H1 (cell line): ENCODE data around the gene ZBTB11. TPM values are rescaled to one million over a fixed set of nuclear protein-coding genes. Genes with fewer than 3 reads are reported as not detected.

Source experiments
- CTCF ChIA-PET: fragments of 300-600 bp; sonication (Branson Sonifier 250); formaldehyde crosslinking; loops from one replicate; lab custom pipeline; 2021; ENCODE audit not compliant: partially characterized antibody; lab: Charles Lee
- POLR2A ChIA-PET: fragments of 300-600 bp; sonication (Branson Sonifier 250); formaldehyde crosslinking; loops from one replicate; lab custom pipeline; 2021; ENCODE audit warnings: inconsistent platforms; ENCODE audit not compliant: partially characterized antibody; lab: Charles Lee
- DNase-seq, 2 experiments: peaks; one replicate each; pipeline versions ENCODE4 v3.0.0 to v3.0.0-alpha.2; 2010 to 2022; ENCODE audit warnings: low spot score in 2 of 2, low read depth in 1 of 2, mixed read lengths in 1 of 2
- FAIRE-seq: peaks from 2 replicates; lab custom pipeline; 2011; peaks lifted over from hg19 to GRCh38; lab: Jason Lieb, UNC
- H2AFZ ChIP-seq: 2 replicates; pipeline ENCODE4 v1.8.1; 2012; ENCODE audit warnings: low read length, inconsistent platforms
- H2AK5ac ChIP-seq: 2 replicates; pipeline ENCODE4 v1.6.1; 2013; ENCODE audit warnings: low read depth, low read length
- H2BK120ac ChIP-seq: replicated peaks from 2 replicates; pipeline ENCODE3; 2013; ENCODE audit warnings: low read depth, low read length, inconsistent platforms
- H2BK12ac ChIP-seq: 2 replicates; pipeline ENCODE4 v1.6.1; 2013; ENCODE audit warnings: low read depth, low read length
- H2BK15ac ChIP-seq: 2 replicates; pipeline ENCODE4 v1.6.1; 2013; ENCODE audit warnings: low read length
- H2BK20ac ChIP-seq: 2 replicates; pipeline ENCODE4 v1.6.1; 2013; ENCODE audit warnings: low read length
- H2BK5ac ChIP-seq: 2 replicates; pipeline ENCODE4 v1.6.1; 2013; ENCODE audit warnings: low read depth, low read length
- H3K14ac ChIP-seq: 2 replicates; pipeline ENCODE4 v1.6.1; 2013; ENCODE audit warnings: inconsistent platforms; ENCODE audit not compliant: insufficient read length
- H3K18ac ChIP-seq: 2 replicates; pipeline ENCODE4 v1.6.1; 2013; ENCODE audit warnings: low read length; ENCODE audit errors: extremely low read depth
- H3K23ac ChIP-seq: 2 replicates; pipeline ENCODE4 v1.6.1; 2013; ENCODE audit warnings: inconsistent platforms; ENCODE audit not compliant: insufficient read length
- H3K23me2 ChIP-seq: 2 replicates; pipeline ENCODE4 v1.6.1; 2013; ENCODE audit warnings: low read depth, low read length
- H3K27ac ChIP-seq: 2 replicates; pipeline ENCODE4 v1.6.1; 2011; ENCODE audit warnings: low read depth, low read length, inconsistent platforms
- H3K27me3 ChIP-seq, 4 experiments: replicated peaks in 1 of 4; 1 replicate in 1 of 4; 2 replicates in 3 of 4; pipeline versions ENCODE4 v1.6.1 to v1.8.1; 2011 to 2013; ENCODE audit warnings: low read length in 3 of 4, mild to moderate bottlenecking in 3 of 4, inconsistent platforms in 2 of 4, mixed read lengths in 2 of 4, moderate library complexity in 1 of 4; ENCODE audit not compliant: control insufficient read depth in 3 of 4, insufficient read depth in 3 of 4; ENCODE audit errors: extremely low read depth in 1 of 4
- H3K36me3 ChIP-seq, 4 experiments: 2 replicates each; pipeline versions ENCODE4 v1.6.1 to v1.8.1; 2011 to 2013; ENCODE audit warnings: mild to moderate bottlenecking in 4 of 4, low read length in 3 of 4, moderate library complexity in 2 of 4, control low read depth in 1 of 4, inconsistent platforms in 1 of 4; ENCODE audit not compliant: insufficient read depth in 4 of 4, control insufficient read depth in 2 of 4
- H3K4ac ChIP-seq: replicated peaks from 2 replicates; pipeline ENCODE3; 2013; ENCODE audit warnings: low read length, low read depth, mixed read lengths, inconsistent platforms; ENCODE audit not compliant: insufficient read length
- H3K4me1 ChIP-seq, 4 experiments: replicated peaks in 1 of 4; 1 replicate in 1 of 4; 2 replicates in 3 of 4; pipeline versions ENCODE4 v1.6.1 to v1.8.1; 2011 to 2013; ENCODE audit warnings: low read length in 3 of 4, inconsistent platforms in 2 of 4, mixed read lengths in 1 of 4; ENCODE audit not compliant: insufficient read depth in 4 of 4, control insufficient read depth in 3 of 4
- H3K4me2 ChIP-seq, 2 experiments: 2 replicates each; pipeline versions ENCODE4 v1.6.1 to v1.8.1; 2011 to 2013; ENCODE audit warnings: low read depth in 2 of 2, low read length in 2 of 2, control low read depth in 1 of 2, inconsistent platforms in 1 of 2, mild to moderate bottlenecking in 1 of 2; ENCODE audit not compliant: insufficient read depth in 1 of 2
- H3K4me3 ChIP-seq, 4 experiments: fragments of 200-600, 300-600 bp in 1 of 4; sonication (generic), shearing (Covaris generic), sonication (Bioruptor Twin) in 1 of 4; 2 replicates each; pipeline versions ENCODE4 v1.5.1 to v1.8.1; 2011 to 2016; ENCODE audit warnings: low read length in 4 of 4, low read depth in 3 of 4, control low read depth in 2 of 4, inconsistent platforms in 2 of 4, mild to moderate bottlenecking in 2 of 4, mixed read lengths in 1 of 4, moderate library complexity in 1 of 4; ENCODE audit not compliant: insufficient read depth in 2 of 4; ENCODE audit errors: extremely low read depth in 1 of 4
- H3K56ac ChIP-seq: replicated peaks from 2 replicates; pipeline ENCODE3; 2013; ENCODE audit warnings: low read depth, mild to moderate bottlenecking, mixed read lengths, low read length, inconsistent platforms; ENCODE audit not compliant: insufficient read length
- H3K79me1 ChIP-seq: 2 replicates; pipeline ENCODE4 v1.6.1; 2013; ENCODE audit warnings: low read depth, low read length, control low read depth
- H3K79me2 ChIP-seq, 2 experiments: 2 replicates each; pipeline versions ENCODE4 v1.6.1 to v1.8.1; 2012 to 2013; ENCODE audit warnings: low read length in 2 of 2, mild to moderate bottlenecking in 2 of 2, inconsistent platforms in 1 of 2; ENCODE audit not compliant: insufficient read depth in 2 of 2, control insufficient read depth in 1 of 2
- H3K9ac ChIP-seq, 4 experiments: replicated peaks in 1 of 4; 1 replicate in 1 of 4; 2 replicates in 3 of 4; pipeline versions ENCODE4 v1.6.1 to v1.8.1; 2011 to 2013; ENCODE audit warnings: low read depth in 3 of 4, low read length in 3 of 4, control low read depth in 2 of 4, mild to moderate bottlenecking in 2 of 4, moderate library complexity in 2 of 4, inconsistent platforms in 1 of 4; ENCODE audit errors: extremely low read depth in 1 of 4
- H3K9me3 ChIP-seq, 2 experiments: 2 replicates each; pipeline versions ENCODE4 v1.6.1 to v1.8.1; 2012 to 2013; ENCODE audit warnings: mild to moderate bottlenecking in 2 of 2, moderate library complexity in 2 of 2, control low read depth in 1 of 2, inconsistent platforms in 1 of 2, low read depth in 1 of 2, low read length in 1 of 2, mixed read lengths in 1 of 2; ENCODE audit not compliant: insufficient read depth in 2 of 2
- H4K20me1 ChIP-seq, 2 experiments: replicated peaks in 1 of 2; 2 replicates each; pipeline versions ENCODE3 to v1.8.1; 2011 to 2013; ENCODE audit warnings: inconsistent platforms in 2 of 2, low read length in 2 of 2, mild to moderate bottlenecking in 1 of 2; ENCODE audit not compliant: insufficient read depth in 2 of 2, control insufficient read depth in 1 of 2
- H4K5ac ChIP-seq: 2 replicates; pipeline ENCODE4 v1.6.1; 2013; ENCODE audit warnings: low read length, low read depth, mixed read lengths, inconsistent platforms; ENCODE audit not compliant: insufficient read length
- H4K8ac ChIP-seq: 2 replicates; pipeline ENCODE4 v1.8.0; 2013; ENCODE audit warnings: mild to moderate bottlenecking, moderate library complexity, low read length, inconsistent platforms; ENCODE audit not compliant: insufficient read depth; ENCODE audit errors: extremely low read depth
- H4K91ac ChIP-seq: replicated peaks from 2 replicates; pipeline ENCODE3; 2013; ENCODE audit warnings: low read length, mixed read lengths, inconsistent platforms; ENCODE audit not compliant: insufficient read length
- BCL11A ChIP-seq, 2 experiments: IDR thresholded peaks; one replicate each; pipeline ENCODE4 v1.6.1; 2011; ENCODE audit warnings: low read depth in 2 of 2, low read length in 2 of 2, mild to moderate bottlenecking in 2 of 2
- EP300 ChIP-seq, 2 experiments: IDR thresholded peaks; 1 replicate in 1 of 2; 2 replicates in 1 of 2; pipeline ENCODE4 v1.6.1; 2011 to 2012; ENCODE audit warnings: low read depth in 2 of 2, low read length in 2 of 2, mild to moderate bottlenecking in 2 of 2, borderline replicate concordance in 1 of 2, inconsistent platforms in 1 of 2, moderate library complexity in 1 of 2
- EZH2 ChIP-seq: fragments of 200-600 bp; sonication (generic); IDR thresholded peaks from 2 replicates; pipeline ENCODE4 v1.7.1; 2012; ENCODE audit warnings: low read depth, mild to moderate bottlenecking, moderate library complexity, low read length, inconsistent platforms; ENCODE audit not compliant: severe bottlenecking
- FOSL1 ChIP-seq: IDR thresholded peaks from 2 replicates; pipeline ENCODE4 v1.6.1; 2011; ENCODE audit warnings: mild to moderate bottlenecking, low read depth, low read length, moderate library complexity; ENCODE audit not compliant: insufficient read depth
- HDAC6 ChIP-seq: IDR thresholded peaks from one replicate; pipeline ENCODE4 v1.7.1; 2012; ENCODE audit warnings: low read depth, mild to moderate bottlenecking, inconsistent platforms, low read length, moderate library complexity
- JUND ChIP-seq: IDR thresholded peaks from 2 replicates; pipeline ENCODE4 v1.6.1; 2011; ENCODE audit warnings: mild to moderate bottlenecking, improper control_type of control experiment, low read length
- KDM1A ChIP-seq: fragments of 200-600, 300-600 bp; sonication (generic); IDR thresholded peaks from 2 replicates; pipeline ENCODE4 v1.7.1; 2016; ENCODE audit warnings: mild to moderate bottlenecking, low read length, borderline replicate concordance
- POLR2A ChIP-seq, 2 experiments: IDR thresholded peaks; 1 replicate in 1 of 2; 2 replicates in 1 of 2; pipeline ENCODE4 v1.6.1; 2011; ENCODE audit warnings: low read depth in 2 of 2, low read length in 2 of 2, mild to moderate bottlenecking in 2 of 2; ENCODE audit errors: control extremely low read depth in 1 of 2
- POU5F1 ChIP-seq: IDR thresholded peaks from 2 replicates; pipeline ENCODE4 v1.6.1; 2011; ENCODE audit warnings: low read depth, mild to moderate bottlenecking, low read length, moderate library complexity
- SP2 ChIP-seq: IDR thresholded peaks from 2 replicates; pipeline ENCODE4 v1.6.1; 2012; ENCODE audit warnings: mild to moderate bottlenecking, low read length, inconsistent platforms
- SRF ChIP-seq: IDR thresholded peaks from 2 replicates; pipeline ENCODE4 v1.6.1; 2011; ENCODE audit warnings: mild to moderate bottlenecking, low read depth, low read length, moderate library complexity
- SUZ12 ChIP-seq: fragments of 200-600 bp; sonication (generic); IDR thresholded peaks from 2 replicates; pipeline ENCODE4 v1.6.1; 2012; ENCODE audit warnings: mild to moderate bottlenecking, inconsistent platforms, low read length, moderate library complexity, mixed read lengths
- WGBS, 2 experiments: shearing (Covaris generic) in 1 of 2; methylation state at CpG; one replicate each; pipeline versions ENCODE4 v1.1.6 to v1.1.7; 2013 to 2015; ENCODE audit warnings: low lambda C conversion rate in 2 of 2, mixed read lengths in 2 of 2, inconsistent platforms in 1 of 2, low coverage in 1 of 2, missing lambda C conversion rate in 1 of 2; ENCODE audit not compliant: insufficient replicate concordance in 2 of 2, insufficient coverage in 1 of 2, insufficient read length in 1 of 2; ENCODE audit errors: extremely low coverage in 1 of 2, missing lambda C conversion rate in 1 of 2; 5-methylcytosine and 5-hydroxymethylcytosine counted together
- polyA plus RNA-seq, 7 experiments: library from polyadenylated mRNA; depleted of rRNA in 3 of 7; stranded (reverse) in 5 of 7; unstranded in 2 of 7; fragments of >200 nt in 5 of 7; fragments of 200-250 nt in 2 of 7; gene quantifications; 1 replicate in 5 of 7; 2 replicates in 1 of 7; 4 replicates in 1 of 7; pipeline versions ENCODE4 v1.2.1 to v1.2.3, GENCODE V29; 2011 to 2013; ENCODE audit warnings: missing spikeins in 2 of 7, mixed read lengths in 2 of 7
- total RNA-seq: library from RNA; stranded (reverse); fragmentation: NEBNext Ultra II Directional; extraction: Animal tissue kit (Norgen Biotek cat#: 25700); gene quantifications from 2 replicates; pipeline ENCODE4 v1.2.1, GENCODE V29; 2021
- TF ChIP-seq, protein P1 (sequence below): IDR thresholded peaks from 2 replicates; pipeline ENCODE4 v1.6.1; 2012; ENCODE audit warnings: low read length, inconsistent platforms

ZBTB11 gene
- total and polyA plus RNA-seq, 2 of the 8 experiments (the other 6 are each of a cell fraction or from before 2014, with no cell fraction given), result 3.0 to 14.0 TPM

DNA sequence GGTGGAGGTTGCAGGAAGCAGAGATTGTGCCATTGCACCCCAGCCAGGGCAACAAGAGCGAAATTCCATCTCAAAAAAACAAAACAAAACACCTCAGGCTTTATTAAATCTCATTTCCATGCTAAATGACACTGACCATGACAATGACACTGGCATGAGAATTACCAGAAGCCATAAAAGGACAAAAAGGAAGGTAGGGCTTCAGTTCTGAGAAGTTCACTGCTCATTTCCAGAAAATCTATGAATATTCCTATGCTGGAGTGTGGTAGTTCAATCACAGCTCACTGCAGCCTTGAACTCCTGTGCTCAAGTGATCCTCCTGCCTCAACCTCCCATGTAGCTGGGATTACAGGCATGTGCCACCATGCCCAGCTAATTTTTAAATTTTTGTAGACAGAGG is 58.2 kb downstream of the ZBTB11 start:
- H3K36me3 ChIP-seq, result no peaks in the 10 kb centered on the region
- H2BK15ac ChIP-seq, result no peak overlapping the region
- H3K23me2 ChIP-seq, result no peaks in the 10 kb centered on the region
- H2AK5ac ChIP-seq, result no peak overlapping the region
- H3K27me3 ChIP-seq, result no peaks in the 10 kb centered on the region
- DNase-seq, result no peak
- H2AFZ ChIP-seq, result no peak overlapping the region
- FAIRE-seq, result no peak
- no peak overlapping the region for H2BK120ac ChIP-seq
- H4K8ac ChIP-seq, result no peak overlapping the region
- no peak overlapping the region for H4K91ac ChIP-seq
- no peaks in the 10 kb centered on the region for H3K9me3 ChIP-seq
- no peak for TF ChIP-seq KDM1A
- TF ChIP-seq POU5F1, result no peak
- TF ChIP-seq POLR2A (IDR thresholded peaks at IDR 0.05; ENCODE audit: control extremely low read depth in 1 of 2, low read depth in 2 of 2, low read length in 2 of 2), result no peak
- no peak for TF ChIP-seq EZH2
- TF ChIP-seq SRF, result no peak
- no peak for TF ChIP-seq JUND
- TF ChIP-seq EP300 (IDR thresholded peaks at IDR 0.05; ENCODE audit: borderline replicate concordance in 1 of 2, low read depth in 2 of 2, low read length in 2 of 2), result no peak
- no peak for TF ChIP-seq BCL11A (IDR thresholded peaks at IDR 0.05; ENCODE audit: low read depth in 2 of 2, low read length in 2 of 2)
- TF ChIP-seq FOSL1, result no peak
- TF ChIP-seq, protein P1, sequence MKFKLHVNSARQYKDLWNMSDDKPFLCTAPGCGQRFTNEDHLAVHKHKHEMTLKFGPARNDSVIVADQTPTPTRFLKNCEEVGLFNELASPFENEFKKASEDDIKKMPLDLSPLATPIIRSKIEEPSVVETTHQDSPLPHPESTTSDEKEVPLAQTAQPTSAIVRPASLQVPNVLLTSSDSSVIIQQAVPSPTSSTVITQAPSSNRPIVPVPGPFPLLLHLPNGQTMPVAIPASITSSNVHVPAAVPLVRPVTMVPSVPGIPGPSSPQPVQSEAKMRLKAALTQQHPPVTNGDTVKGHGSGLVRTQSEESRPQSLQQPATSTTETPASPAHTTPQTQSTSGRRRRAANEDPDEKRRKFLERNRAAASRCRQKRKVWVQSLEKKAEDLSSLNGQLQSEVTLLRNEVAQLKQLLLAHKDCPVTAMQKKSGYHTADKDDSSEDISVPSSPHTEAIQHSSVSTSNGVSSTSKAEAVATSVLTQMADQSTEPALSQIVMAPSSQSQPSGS, result no peak
- no peak for TF ChIP-seq SUZ12
- no peak for TF ChIP-seq SP2
- no peak for TF ChIP-seq HDAC6
- H3K4ac ChIP-seq, result no peak overlapping the region
- no peak overlapping the region for H4K5ac ChIP-seq
- H3K56ac ChIP-seq, result no peak overlapping the region
- no peak overlapping the region for H3K4me2 ChIP-seq
- CTCF ChIA-PET, result interaction anchor here (1.1 kb wide), 1 partner anchor 19 kb away, joined by 3 read pairs; no protein-coding TSS in a partner anchor
- no peak overlapping the region for H3K9ac ChIP-seq
- H2BK5ac ChIP-seq, result no peak overlapping the region
- no peak overlapping the region for H3K27ac ChIP-seq
- no peak overlapping the region for H3K14ac ChIP-seq
- H3K4me3 ChIP-seq, result no peak overlapping the region
- 94% methylated on average over 1 of the region's 1 CpG; no CpG with 5 or more reads in 1 of the 2 experiments for WGBS, 2 experiments
- POLR2A ChIA-PET, result no interaction called here
- no peaks in the 10 kb centered on the region for H3K4me1 ChIP-seq
- no peaks in the 10 kb centered on the region for H4K20me1 ChIP-seq
- no peak overlapping the region for H3K23ac ChIP-seq
- H3K79me1 ChIP-seq, result no peaks in the 10 kb centered on the region
- H2BK20ac ChIP-seq, result no peak overlapping the region
- H2BK12ac ChIP-seq, result no peak overlapping the region
- no peak overlapping the region for H3K18ac ChIP-seq
- H3K79me2 ChIP-seq, result no peaks in the 10 kb centered on the region
